ENCODE measurements around the gene CENATAC.
"Not testable (repeated sequence)": the region's sequence is repeated elsewhere in the genome, so short reads cannot be mapped to it uniquely, and the experiment has no call there.

Gene CENATAC

DNA sequence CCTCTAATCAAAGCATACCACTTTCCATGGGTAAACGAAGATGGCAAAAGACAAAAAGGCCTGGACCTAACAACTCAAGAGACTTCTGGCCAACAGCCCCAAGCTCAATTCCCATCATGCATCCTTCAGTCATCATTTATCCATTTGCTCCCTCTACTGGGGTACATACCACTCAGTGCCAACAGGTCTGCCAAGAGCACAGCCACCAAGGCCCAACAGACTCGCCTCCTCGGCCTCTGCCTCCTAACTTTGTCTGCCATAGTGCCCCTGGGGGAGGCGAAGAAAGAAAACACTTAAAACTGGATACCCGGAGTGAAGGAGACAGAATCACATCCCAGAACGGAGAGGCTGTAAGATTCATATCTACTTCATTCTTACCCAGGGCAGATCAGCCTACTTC lies 58.0 kb downstream of the CENATAC start:
- no peak for DNase-seq (ENCODE audit: low read depth)

DNA sequence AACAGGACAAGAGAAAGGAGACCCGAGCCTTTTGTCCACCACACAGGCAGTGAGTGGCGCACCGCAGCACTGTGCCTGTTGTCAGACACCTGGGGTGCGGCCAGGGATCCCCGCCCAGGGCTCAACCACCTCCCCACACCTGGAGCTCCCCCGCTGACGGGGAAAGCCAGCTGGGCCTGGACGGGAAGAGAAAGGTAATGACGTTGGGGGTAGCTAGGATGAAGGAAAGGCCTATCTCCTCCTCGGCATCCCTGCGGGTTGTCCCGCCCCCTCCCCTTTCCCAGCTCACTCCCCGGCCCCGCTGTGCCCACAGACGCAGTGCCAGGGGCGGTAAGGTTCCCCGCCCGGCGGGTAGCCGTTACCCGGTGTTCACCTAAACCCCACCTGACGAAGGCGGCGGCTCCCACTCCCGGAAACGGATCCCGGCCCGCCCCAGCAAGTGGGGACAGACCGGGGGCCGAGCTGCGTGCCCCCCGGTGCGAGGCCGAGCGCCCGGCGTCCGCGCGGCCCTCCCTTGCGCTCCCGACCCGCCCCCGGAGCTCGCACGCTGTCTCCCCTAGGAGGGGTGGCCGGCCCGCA lies 58.6 kb downstream of the CENATAC start:
- peak; percentile 35 for DNase-seq (ENCODE audit: low read depth)

- DNase-seq (ENCODE audit: low read depth): peak; percentile 98
These were observed 59.2 kb downstream of the CENATAC start, which contains the start of gene HYOU1 for GRCh38 chr11:119057000-119057769. Gene HYOU1, minus strand, starts transcription at chr11:119057205. Its CDS starts 1,045 bp downstream, at chr11:119056160.

GRCh38 chr11:119059128-119059527 lies 61.2 kb downstream of the CENATAC start:
- not testable (repeated sequence) for DNase-seq (ENCODE audit: low read depth)

GRCh38 chr11:119061256-119061655 lies 63.3 kb downstream of the CENATAC start:
- DNase-seq (ENCODE audit: low read depth): no peak

- no peak for DNase-seq (ENCODE audit: low read depth)
These were observed 64.8 kb downstream of the CENATAC start for GRCh38 chr11:119062779-119063178.

- DNase-seq (ENCODE audit: low read depth): peak; percentile 16
These were observed 67.4 kb downstream of the CENATAC start for GRCh38 chr11:119065369-119065768.

Measured in activated T-helper 1 cell treated with Interleukin-2 at 50 U/mL for 16 hours (primary cell).